Omental fat pad (tissue), 4 donors: ENCODE measurements around the gene PHYKPL. TPM values are rescaled to one million over a fixed set of nuclear protein-coding genes. Genes with fewer than 3 reads are reported as not detected.
A peak's percentile ranks its signal among the peaks of the same experiment; 100 is the strongest.

Experiments used
- ATAC-seq: fragments of 150-250 bp; one replicate; pipeline ENCODE4 v1.9.1; 2016; ENCODE audit warnings: mild to moderate bottlenecking, moderate library complexity; ENCODE audit not compliant: low FRiP score
- DNase-seq: peaks from one replicate; pipeline ENCODE4 v3.0.0-alpha.2; 2019; ENCODE audit warnings: low spot score
- total RNA-seq, 4 donors: library from RNA; depleted of rRNA; stranded (reverse); fragments of >200 nt; gene quantifications; one replicate each; pipeline ENCODE4 v1.1.0, GENCODE V29; 2016
- TF ChIP-seq, protein P1 (sequence below), 3 donors: fragments of 450-650 bp; IDR thresholded peaks; one replicate each; pipeline ENCODE4 v1.5.1; 2016 to 2017; ENCODE audit warnings: antibody characterized with exemption in 3 of 3, mild to moderate bottlenecking in 3 of 3, moderate library complexity in 2 of 3

The PHYKPL gene
- total RNA-seq, 4 donors from 2014 or later: 62.3 to 104 (median 82.0) TPM

DNA sequence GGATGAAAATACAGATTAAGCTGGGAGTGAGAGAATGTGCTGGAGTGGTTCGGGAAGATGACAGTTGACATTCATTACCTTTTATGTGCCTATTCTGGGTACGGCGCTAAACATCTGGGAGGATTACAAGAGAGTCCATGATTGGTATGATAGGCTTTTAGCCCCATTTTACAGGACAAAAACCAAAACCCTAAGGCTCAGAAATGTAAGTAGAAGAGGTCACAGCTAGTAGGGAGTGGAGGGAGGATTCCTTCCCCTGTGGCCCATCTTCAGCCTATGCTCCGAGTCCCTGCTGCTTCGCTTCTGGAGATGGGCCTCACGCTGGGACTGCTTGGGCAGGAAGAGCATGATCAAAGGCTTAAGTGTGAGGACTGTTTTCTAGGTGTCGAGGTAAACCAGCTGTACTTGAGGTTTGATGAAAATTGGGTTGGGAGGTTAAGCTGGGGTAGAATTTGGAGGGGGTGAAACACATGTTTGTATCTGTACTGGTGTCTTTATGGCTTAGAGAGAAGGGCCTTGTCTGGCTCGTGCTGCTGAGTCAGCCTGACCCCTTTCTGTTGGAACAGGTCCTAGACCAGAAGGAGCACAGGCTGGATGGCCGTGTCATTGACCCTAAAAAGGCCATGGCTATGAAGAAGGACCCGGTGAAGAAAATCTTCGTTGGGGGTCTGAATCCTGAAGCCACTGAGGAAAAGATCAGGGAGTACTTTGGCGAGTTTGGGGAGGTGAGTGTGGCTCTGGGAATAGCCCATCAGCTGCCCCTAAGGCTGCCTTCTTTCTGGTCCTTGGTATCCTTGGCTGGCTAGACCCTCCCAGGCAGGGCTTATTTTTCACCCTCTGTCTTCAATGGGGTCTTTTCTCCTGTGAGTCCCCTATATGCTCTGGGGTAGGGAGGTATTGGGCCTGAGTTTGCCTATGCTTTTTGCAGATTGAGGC lies 26.2 kb downstream of the PHYKPL start:
- TF ChIP-seq, protein P1, sequence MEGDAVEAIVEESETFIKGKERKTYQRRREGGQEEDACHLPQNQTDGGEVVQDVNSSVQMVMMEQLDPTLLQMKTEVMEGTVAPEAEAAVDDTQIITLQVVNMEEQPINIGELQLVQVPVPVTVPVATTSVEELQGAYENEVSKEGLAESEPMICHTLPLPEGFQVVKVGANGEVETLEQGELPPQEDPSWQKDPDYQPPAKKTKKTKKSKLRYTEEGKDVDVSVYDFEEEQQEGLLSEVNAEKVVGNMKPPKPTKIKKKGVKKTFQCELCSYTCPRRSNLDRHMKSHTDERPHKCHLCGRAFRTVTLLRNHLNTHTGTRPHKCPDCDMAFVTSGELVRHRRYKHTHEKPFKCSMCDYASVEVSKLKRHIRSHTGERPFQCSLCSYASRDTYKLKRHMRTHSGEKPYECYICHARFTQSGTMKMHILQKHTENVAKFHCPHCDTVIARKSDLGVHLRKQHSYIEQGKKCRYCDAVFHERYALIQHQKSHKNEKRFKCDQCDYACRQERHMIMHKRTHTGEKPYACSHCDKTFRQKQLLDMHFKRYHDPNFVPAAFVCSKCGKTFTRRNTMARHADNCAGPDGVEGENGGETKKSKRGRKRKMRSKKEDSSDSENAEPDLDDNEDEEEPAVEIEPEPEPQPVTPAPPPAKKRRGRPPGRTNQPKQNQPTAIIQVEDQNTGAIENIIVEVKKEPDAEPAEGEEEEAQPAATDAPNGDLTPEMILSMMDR (IDR thresholded peaks at IDR 0.05): no peak
- ATAC-seq (no peak), DNase-seq (peak; percentile 21)

DNA sequence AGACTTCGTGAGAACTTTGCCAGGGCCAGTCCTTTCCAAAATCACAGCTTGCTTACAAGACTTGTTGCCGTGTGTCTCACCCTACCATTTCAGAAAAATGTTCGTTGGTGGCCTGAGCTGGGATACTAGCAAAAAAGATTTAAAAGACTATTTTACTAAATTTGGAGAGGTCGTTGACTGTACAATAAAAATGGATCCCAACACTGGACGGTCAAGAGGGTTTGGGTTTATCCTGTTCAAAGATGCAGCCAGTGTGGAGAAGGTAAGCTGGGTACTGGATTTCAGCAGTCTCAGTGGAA lies 26.9 kb downstream of the PHYKPL start:
- no peak for ATAC-seq
- peak; percentile 1 for DNase-seq
- TF ChIP-seq, protein P1 (IDR thresholded peaks at IDR 0.05): no peak

DNA sequence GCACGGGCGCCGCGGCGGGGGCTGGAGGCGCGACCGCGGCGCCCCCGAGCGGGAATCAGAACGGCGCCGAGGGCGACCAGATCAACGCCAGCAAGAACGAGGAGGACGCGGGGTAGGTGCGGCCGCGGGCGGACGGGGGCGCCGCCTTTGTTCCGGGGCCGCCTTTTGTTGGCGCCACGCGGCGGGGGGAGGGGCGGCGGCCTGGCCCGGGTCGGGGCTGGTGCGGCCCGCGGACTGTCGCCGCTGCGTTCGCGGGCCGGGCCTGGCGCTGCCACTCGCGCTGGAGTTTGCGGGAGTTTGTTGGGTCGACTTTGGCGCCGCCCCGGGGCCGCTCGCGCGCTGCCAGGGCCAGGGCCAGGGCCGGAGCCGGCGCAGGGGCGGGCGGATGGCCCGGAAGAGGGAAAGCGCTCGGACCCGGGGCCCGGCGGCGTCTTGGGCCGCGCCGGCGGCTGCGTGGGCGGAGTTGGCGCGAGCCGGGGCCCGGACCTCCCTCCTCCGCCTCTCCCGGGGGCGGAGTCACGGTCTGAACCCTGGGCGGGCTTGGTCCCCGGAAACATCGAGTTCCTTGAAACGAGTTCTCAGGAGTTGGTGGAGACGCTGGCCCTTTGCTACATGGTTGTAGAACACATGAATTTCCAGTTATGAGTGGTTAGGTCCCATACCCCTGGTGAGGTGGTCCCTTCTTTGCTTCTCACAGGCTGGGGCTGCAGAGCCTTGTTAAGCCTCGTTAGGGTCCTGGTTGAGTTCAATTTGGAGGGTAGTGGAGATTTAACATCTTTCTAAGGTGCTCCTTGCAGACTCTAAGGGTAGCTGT lies 27.5 kb downstream of the PHYKPL start:
- TF ChIP-seq, protein P1 (IDR thresholded peaks at IDR 0.05): no peak
- ATAC-seq (peak; percentile 39), DNase-seq (peak; percentile 51)

DNA sequence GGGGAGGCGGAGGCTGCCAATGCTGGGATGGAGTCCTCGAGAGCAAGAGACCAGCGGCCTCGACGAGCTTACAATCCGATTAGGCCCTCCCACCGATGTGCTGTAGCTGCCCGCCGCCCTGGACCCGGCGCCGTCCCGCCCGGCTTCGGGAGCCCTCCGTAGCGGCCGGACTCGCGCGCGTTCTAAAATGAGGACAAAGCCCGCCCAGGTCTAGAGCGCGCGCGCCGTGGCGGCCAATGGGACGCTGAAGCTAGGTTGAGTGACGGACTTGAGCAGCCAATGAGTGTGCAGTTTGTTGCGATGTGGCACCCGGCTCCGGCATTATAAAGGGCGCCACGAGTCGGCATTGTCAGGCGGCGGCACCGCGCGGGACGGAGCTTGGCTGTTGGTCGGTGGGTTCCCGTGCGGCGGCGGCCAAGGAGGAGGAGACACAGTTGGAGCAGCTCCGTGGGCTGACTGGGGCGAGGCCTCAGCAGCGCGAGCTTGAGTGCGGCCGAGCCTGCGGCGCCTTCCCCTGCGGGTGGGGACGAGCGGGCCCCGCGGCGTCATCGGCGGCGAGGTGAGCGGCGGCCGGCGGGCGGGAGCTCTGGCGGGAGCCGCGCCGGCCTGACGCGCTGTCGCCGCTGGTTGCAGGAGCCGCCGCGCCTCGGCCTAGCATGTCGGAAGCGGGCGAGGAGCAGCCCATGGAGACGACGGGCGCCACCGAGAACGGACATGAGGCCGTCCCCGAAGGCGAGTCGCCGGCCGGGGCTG lies 28.2 kb downstream of the PHYKPL start, which contains the start of gene HNRNPAB:
TSS of gene HNRNPAB (plus strand) at position 352 of the 753 bp plus-strand sequence. CDS start at position 657, 305 bp downstream.
- DNase-seq: peak; percentile 91
- ATAC-seq: peak; percentile 87

DNA sequence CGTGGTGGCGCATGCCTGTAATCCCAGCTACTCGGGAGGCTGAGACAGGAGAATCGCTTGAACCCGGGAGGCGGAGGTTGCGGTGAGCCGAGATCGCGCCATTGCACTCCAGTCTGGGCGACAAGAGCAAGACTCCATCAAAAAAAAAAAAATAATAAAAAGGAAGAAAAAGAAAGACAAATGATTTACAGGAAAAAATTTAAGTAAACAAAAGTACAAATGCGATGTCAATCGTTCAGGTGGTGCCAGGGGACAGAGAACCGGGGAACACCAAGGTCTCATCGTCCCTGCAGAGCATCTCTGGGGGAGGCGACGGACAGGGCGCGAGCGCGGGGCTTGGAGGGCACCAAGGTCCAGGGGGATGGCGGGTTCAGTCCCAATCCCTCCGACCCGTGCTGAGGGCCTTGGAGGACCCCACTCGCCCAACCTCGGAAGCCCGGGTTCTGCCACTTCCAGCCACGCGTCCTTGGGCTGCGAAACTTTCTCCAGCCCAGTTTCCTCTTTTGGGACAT lies 28.9 kb downstream of the PHYKPL start:
- DNase-seq: no peak
- TF ChIP-seq, protein P1 (IDR thresholded peaks at IDR 0.05): no peak
- ATAC-seq: peak; percentile 10

More for the DNA sequence above, 28.2 kb downstream of the PHYKPL start, which contains the start of gene HNRNPAB:
- TF ChIP-seq, protein P1 (IDR thresholded peaks at IDR 0.05): no peak

DNA sequence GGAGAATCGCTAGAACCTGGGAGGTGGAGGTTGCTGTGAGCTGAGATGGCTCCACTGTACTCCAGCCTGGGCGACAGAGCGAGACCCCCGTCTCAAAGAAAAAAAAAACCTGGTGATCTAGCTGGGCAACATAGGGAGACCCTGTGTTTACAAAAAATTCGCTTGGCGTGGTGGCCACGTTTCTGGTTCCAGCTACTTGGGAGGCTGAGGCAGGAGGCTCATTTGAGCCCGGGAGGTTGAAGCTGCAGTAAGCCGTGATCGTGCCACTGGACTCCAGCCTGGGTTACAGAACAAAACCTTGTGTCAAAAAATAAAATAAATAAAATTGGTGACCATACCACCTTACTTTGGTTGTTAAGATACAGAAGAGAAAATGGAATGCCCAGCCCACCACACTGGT lies 30.1 kb downstream of the PHYKPL start:
- ATAC-seq (no peak), DNase-seq (no peak)
- TF ChIP-seq, protein P1 (IDR thresholded peaks at IDR 0.05): no peak
